HG03460 (cell line): Measurements from ENCODE around the gene FANCE.
"Not testable (repeated sequence)": the region's sequence is repeated elsewhere in the genome, so short reads cannot be mapped to it uniquely, and the experiment has no call there.

Experiments
- ATAC-seq: cut with Tn5 transposase; IDR thresholded peaks from one replicate; pipeline ENCODE4 v1.9.1; 2021; ENCODE audit not compliant: unreplicated experiment

Gene FANCE

GRCh38 chr6:35496841-35497570 is 44.9 kb downstream of the FANCE start, which contains the start of gene TEAD3:
Gene TEAD3, minus strand, starts transcription at chr6:35497079.
- no peak for ATAC-seq

DNA sequence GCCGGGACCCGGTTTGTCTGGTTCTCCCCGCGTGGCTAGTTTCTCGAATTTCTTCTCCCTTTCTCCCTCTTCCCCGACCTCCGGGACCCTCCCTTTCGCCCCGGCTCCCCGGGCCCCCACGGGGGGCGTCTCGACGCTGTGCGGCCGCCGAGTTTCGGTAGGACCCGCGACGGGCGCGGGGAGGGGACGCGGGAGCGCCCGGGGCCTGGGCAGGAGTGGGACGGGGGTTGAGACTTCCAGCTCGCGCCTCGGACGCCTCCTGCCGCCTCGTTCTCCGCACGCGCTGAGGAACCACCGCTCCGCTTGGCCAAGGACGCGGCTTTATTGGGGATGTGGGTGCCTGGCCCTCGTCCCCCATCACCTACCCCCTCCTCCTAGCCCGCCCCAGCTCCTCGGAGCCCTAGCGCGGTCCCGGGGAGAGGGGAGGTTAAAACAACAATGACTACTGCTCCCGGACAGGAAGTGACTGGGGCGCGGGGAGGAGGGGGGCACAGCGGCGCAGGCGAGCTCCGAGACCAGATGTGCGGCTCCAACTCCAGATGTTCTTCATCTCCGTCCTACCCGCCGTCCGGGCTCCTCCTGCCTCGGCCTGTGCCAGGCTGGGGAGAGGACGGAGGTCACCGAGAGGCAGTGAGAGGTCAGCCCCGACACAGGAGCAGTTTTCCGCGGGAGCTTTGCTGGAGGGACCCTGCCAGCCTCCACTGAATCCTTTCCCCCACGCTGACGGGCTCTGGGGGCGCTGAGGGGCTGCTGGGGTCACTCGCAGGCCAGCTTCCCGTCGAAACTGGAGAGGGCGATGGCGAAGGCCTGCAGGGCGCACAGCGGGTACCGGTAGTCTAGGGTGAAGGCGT is 45.7 kb downstream of the FANCE start:
- no peak for ATAC-seq

GRCh38 chr6:35498422-35499067 is 46.4 kb downstream of the FANCE start:
- no peak for ATAC-seq

GRCh38 chr6:35499372-35499771 is 47.2 kb downstream of the FANCE start:
- no peak for ATAC-seq

DNA sequence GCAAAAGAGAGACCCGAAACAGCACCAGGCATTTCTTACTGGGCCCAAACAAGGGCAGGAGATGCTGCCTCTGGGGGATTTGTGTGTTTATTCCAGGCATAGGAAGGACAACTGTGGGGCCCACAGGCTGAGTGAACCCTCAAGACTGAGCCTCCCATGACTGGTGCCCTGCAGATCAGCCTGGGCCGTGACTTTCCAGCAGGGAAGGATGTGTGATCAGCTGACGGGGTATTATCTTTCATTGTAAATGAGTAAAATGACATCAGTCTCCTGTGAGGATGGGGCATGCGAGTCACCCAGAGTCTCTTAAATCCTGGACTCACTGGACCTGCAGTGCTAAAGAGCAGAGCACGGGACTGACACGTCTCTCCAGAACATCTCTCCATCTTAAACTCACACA is 48.6 kb downstream of the FANCE start:
- ATAC-seq = no peak

DNA sequence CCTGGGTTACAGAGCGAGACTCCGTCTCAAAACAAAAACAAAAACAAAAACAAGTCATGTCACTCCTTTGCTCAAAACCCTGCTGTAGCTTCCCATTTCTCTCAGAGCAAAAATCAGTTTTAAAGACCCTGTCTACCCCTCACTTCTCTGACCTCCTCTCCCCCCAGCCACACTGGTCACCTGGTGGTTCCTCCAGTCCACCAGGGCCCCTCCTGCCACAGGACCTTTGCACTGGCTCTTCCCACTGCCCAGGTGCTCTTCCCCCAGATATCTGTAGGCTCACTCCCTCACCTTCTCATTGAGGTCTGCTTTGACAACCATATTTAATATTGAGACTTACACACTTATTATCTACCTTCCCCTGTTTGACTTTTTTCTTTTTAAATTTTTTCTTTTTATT is 49.6 kb downstream of the FANCE start:
- ATAC-seq = no peak

DNA sequence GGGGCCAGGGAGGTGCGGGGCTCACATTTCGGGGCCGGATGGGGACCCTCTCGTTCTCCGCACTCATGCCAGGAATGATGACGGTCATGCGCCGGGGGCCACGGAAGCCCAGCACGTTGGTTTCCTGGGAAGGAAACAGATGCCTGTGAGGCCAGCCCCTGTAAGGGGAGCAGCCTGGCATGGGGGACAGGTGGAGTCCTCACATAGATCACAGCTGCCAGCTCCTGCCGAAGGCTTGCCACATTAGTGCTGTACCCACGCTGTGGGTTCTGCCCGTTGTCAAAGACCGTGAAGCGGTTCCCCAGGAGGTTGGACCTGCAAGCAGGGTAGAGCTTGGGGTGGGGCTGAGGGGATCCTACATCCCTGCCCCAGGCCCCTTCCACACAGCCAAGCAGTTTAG is 51.4 kb downstream of the FANCE start:
- ATAC-seq = no peak

DNA sequence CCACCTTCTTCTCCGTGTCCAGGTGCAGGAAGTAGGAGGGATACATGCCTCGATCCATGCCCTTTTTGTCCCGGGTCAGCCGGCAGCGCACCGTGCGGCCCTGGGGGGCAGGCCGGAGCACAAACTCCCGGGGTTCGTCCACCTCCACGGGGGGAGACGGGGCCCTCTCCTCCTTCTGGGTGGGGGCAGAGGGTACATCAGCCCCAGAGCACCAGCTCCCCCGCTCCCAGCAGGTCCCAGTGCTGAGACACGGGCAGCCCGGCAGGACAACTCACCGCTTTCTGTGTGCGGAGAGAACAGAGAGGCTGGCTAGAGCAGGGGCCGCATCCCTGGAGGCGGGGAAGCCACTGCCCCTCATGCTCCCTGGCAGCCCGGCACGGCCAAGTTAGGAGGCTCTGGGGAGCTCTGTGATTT is 53.9 kb downstream of the FANCE start:
- no peak for ATAC-seq

GRCh38 chr6:35506536-35506935 is 54.4 kb downstream of the FANCE start:
- no peak for ATAC-seq

GRCh38 chr6:35507221-35507620 is 55.1 kb downstream of the FANCE start:
- no peak for ATAC-seq

DNA sequence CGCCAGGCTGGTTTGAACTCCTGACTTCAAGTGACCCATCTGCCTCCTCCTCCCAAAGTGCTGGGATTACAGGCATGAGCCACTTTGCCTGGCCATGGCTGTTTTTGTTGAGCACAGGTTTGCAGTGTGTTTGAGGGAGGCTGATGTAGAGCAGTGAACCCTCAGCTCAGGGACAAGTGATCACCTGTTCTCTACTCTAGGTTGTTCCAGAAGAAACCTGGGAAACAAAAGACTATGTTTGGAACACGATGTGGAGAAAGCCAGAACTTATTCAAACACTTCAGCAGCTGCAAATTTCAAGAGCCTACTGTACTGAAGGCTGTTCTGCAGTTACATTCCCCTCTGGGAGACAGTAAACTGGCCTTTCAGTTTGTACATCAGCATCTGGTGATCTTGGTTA is 55.9 kb downstream of the FANCE start:
- no peak for ATAC-seq

GRCh38 chr6:35508542-35508941 is 56.4 kb downstream of the FANCE start:
- no peak for ATAC-seq

GRCh38 chr6:35510916-35511561 is 58.9 kb downstream of the FANCE start:
- no peak for ATAC-seq

DNA sequence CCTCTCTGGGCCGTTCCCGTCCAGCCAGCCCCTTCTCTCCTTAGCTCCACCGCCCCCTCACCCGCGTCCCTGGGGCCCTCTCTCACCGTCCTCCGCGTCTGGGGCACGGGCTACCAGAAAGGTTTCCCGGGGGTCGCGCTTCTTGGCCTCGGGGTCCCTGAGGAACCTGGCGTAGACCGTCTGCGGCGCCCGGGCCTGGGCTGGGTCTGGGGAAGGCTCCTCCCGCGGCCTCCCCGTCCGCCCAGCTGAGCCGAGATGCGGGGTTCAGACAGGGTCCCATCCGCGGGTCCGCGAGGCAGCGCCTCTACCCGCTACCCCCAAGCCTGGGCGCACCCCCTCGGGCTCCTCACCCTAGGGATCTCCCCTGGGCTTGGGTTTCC is 59.4 kb downstream of the FANCE start:
- ATAC-seq = no peak

- no peak for ATAC-seq
Observed at GRCh38 chr6:35512006-35512405, 59.9 kb downstream of the FANCE start.

GRCh38 chr6:35512740-35513139 is 60.6 kb downstream of the FANCE start, which contains the start of gene TULP1:
Gene TULP1, minus strand, starts transcription at chr6:35512896. Its CDS starts 38 bp downstream, at chr6:35512858.
- no peak for ATAC-seq

GRCh38 chr6:35514587-35514986 is 62.4 kb downstream of the FANCE start:
- no peak for ATAC-seq

DNA sequence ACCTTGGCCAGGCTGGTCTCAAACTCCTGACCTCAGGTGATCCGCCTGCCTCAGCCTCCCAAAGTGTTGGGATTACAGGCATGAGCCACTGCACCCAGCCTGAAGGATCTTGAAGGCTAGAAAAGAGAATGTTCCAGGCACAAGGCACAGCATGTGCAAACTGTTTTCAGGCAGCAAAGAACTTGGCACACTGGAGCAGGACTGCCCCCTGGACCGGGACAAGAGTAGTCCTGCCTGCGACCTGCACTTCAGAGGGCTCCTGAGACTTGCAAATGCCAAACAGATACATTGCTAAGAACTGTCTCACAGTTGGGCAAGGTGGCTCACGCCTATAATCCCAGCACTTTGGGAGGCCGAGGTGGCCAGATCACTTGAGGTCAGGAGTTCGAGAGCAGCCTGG is 63.8 kb downstream of the FANCE start:
- not testable (repeated sequence) for ATAC-seq
